Transverse colon (tissue), 4 donors: ENCODE results near the gene EHBP1.

Source experiments
- EP300 ChIP-seq: sonication (generic); formaldehyde crosslinking; IDR thresholded peaks from one replicate; pipeline ENCODE4 v1.6.1; 2017; ENCODE audit warnings: antibody characterized with exemption, low read depth
- POLR2A ChIP-seq: fragments of 450-650 bp; IDR thresholded peaks from one replicate; pipeline ENCODE4 v1.6.1; 2016; ENCODE audit warnings: antibody characterized with exemption, mild to moderate bottlenecking, moderate library complexity
- POLR2AphosphoS5 ChIP-seq, 3 donors: sonication (generic); formaldehyde crosslinking; IDR thresholded peaks; one replicate each; pipeline ENCODE4 v1.6.1; 2016; ENCODE audit warnings: antibody characterized with exemption in 3 of 3
- TF ChIP-seq, protein P1 (sequence below), 5 experiments: fragments of 200-600 bp in 3 of 5; fragments of 450-650 bp in 2 of 5; sonication (generic) in 3 of 5; IDR thresholded peaks; 1 replicate in 2 of 5; 2 replicates in 3 of 5; pipeline ENCODE4 v1.5.1; 2016 to 2017; ENCODE audit warnings: antibody characterized with exemption in 5 of 5, inconsistent platforms in 3 of 5, mild to moderate bottlenecking in 2 of 5, moderate library complexity in 1 of 5

GRCh38 chr2:62870966-62871365 is 165.5 kb downstream of the EHBP1 start:
- no peak for TF ChIP-seq POLR2AphosphoS5 (IDR thresholded peaks at IDR 0.05)
- TF ChIP-seq, protein P1, sequence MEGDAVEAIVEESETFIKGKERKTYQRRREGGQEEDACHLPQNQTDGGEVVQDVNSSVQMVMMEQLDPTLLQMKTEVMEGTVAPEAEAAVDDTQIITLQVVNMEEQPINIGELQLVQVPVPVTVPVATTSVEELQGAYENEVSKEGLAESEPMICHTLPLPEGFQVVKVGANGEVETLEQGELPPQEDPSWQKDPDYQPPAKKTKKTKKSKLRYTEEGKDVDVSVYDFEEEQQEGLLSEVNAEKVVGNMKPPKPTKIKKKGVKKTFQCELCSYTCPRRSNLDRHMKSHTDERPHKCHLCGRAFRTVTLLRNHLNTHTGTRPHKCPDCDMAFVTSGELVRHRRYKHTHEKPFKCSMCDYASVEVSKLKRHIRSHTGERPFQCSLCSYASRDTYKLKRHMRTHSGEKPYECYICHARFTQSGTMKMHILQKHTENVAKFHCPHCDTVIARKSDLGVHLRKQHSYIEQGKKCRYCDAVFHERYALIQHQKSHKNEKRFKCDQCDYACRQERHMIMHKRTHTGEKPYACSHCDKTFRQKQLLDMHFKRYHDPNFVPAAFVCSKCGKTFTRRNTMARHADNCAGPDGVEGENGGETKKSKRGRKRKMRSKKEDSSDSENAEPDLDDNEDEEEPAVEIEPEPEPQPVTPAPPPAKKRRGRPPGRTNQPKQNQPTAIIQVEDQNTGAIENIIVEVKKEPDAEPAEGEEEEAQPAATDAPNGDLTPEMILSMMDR (IDR thresholded peaks at IDR 0.05), result no peak
- no peak for TF ChIP-seq POLR2A
- no peak for TF ChIP-seq EP300
